ENCODE measurements around the gene RRP36. TPM values are rescaled to one million over a fixed set of nuclear protein-coding genes. Genes with fewer than 3 reads are reported as not detected.

RRP36 gene
- total RNA-seq, 1 donor from 2014 or later: 78.4 TPM

DNA sequence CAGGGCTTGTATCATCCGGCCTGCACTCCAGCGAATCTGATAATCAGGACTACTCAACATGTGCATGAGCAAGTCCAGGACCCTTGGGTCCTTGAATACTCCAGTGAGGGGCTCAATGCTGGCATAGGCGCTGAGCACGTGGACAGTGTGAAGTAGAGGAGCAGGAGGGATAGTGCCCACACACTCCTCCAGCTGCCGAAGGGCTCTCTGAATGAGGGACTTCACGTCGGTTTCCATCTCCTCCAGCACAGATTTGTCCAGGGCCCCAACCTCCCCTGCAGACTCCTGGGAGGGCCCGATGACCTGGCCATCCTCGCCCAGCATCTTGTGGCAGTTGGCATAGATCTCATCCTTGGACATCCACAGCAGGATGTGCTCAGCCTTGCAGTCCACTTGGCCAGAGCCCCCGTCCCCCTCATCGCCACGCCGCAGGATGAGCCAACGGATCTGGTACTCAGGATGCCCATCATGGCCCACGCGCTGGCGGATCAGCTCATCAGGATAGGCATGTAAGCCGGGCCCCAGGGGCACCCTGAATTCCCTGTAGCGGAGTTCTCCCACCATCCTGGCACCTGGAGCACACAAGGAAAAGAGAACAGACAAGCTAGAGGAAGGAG lies 30.9 kb downstream of the RRP36 start:
- DNase-seq (ENCODE audit: low spot score): no peak
- Mint-ChIP-seq H3K4me3 (ENCODE audit: low read depth) (peak overlapping the region; percentile 100), H3K27me3 (ENCODE audit: low read depth) (no peaks in the 10 kb centered on the region), H3K9me3 (no peaks in the 10 kb centered on the region), H3K36me3 (ENCODE audit: low read depth) (peaks cover 60% of the 10 kb centered on the region), H3K4me1 (ENCODE audit: low read depth) (peaks cover 33% of the 10 kb centered on the region), H3K27ac (peak overlapping the region; percentile 98)
- intact Hi-C loops (cut with micrococcal nuclease): loop anchor here (10.0 kb wide), 2 partner anchors 128 to 1488 kb away; partner anchors contain the start of gene CNPY3

DNA sequence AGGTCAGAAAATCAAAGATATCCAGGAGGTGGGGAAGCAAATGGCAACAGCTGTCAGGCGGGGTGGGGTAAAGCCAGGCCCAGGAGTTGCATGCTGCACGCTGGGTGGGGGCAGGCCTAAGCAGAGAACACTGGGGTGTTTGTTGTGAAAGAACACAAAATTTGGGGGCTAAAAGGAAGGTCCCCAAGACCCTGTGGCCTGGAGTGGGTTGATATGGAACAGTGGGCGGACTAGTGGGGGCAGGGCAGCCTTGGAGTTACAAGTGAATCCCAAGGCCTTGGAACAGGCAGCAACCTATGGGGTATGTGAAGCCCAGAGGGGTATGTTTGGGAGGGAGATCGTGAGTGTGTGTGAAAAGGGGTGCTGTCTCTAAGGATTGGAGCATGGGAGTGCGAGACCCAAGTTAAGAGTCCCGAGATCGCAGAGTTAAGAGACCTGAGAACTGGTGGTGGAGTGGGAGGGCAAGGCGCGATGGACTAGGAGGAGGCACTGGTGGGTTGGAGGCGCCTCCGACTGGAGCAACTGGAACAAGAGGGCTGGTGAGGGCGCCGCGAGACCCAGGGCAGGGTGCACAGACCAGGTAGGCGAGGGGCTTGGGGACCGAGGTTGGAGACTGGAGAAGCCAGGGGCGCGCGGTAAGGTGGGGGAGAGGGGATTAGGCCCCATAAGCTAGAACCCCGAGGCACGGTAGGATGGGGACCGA lies 31.6 kb downstream of the RRP36 start:
- Mint-ChIP-seq H3K4me1 (ENCODE audit: low read depth) (peaks cover 35% of the 10 kb centered on the region), H3K36me3 (ENCODE audit: low read depth) (peaks cover 62% of the 10 kb centered on the region), H3K27ac (peak overlapping the region; percentile 98), H3K9me3 (no peaks in the 10 kb centered on the region), H3K4me3 (ENCODE audit: low read depth) (peak overlapping the region; percentile 100), H3K27me3 (ENCODE audit: low read depth) (no peaks in the 10 kb centered on the region)
- intact Hi-C loops (cut with micrococcal nuclease): loop anchor here (10.0 kb wide), 2 partner anchors 128 to 1488 kb away; partner anchors contain the start of gene CNPY3
- DNase-seq (ENCODE audit: low spot score): no peak

DNA sequence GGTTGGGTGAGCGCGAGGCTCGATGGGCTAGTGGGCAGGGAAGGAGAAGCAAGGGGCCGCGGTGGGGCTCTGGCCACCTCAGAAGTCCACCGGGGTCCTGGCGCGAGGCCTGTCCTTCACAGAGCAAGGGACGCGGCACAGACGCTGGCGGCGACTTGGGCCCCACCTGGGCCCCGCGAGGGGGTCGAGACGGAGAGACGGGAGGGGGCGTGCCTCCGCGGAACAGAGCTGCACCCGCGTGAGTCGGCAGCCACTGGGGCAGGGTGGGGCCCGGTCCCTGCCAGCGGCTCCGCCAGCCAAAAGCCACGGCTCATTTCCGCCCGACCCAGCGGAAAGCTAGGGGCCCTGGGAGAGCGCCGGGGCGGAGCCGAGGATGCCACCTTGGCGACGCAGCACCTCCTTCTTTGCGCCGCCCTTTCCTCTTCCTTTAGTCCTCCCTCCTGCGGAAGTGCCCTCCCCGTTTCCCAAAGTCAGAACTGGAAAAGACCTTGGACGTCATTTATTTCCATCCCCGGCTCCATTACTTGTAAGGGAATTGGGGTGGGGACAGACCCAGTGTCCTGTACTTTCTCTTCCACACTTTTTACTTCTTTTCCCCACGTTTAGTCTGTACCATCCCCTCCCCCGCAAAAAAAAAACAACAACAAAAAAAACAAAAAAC lies 32.3 kb downstream of the RRP36 start, which contains the start of gene CUL7:
Gene CUL7 (minus strand): TSS at position 307 of the 661 bp plus-strand sequence. CDS start 1,063 bp downstream, outside the sequence.
- peak; percentile 89 for DNase-seq (ENCODE audit: low spot score)
- no peaks in the 10 kb centered on the region for H3K27me3 Mint-ChIP-seq (ENCODE audit: low read depth)
- H3K4me3 Mint-ChIP-seq (ENCODE audit: low read depth): peak within 1 kb of the TSS; percentile 100
- no peaks in the 10 kb centered on the region for H3K9me3 Mint-ChIP-seq
- H3K4me1 Mint-ChIP-seq (ENCODE audit: low read depth): peaks cover 42% of the 10 kb centered on the region
- intact Hi-C loops (cut with micrococcal nuclease): loop anchor here (10.0 kb wide), 2 partner anchors 129 to 1489 kb away; partner anchors contain the start of gene CNPY3
- peaks cover 69% of the 10 kb centered on the region for H3K36me3 Mint-ChIP-seq (ENCODE audit: low read depth)
- peak within 1 kb of the TSS; percentile 98 for H3K27ac Mint-ChIP-seq

DNA sequence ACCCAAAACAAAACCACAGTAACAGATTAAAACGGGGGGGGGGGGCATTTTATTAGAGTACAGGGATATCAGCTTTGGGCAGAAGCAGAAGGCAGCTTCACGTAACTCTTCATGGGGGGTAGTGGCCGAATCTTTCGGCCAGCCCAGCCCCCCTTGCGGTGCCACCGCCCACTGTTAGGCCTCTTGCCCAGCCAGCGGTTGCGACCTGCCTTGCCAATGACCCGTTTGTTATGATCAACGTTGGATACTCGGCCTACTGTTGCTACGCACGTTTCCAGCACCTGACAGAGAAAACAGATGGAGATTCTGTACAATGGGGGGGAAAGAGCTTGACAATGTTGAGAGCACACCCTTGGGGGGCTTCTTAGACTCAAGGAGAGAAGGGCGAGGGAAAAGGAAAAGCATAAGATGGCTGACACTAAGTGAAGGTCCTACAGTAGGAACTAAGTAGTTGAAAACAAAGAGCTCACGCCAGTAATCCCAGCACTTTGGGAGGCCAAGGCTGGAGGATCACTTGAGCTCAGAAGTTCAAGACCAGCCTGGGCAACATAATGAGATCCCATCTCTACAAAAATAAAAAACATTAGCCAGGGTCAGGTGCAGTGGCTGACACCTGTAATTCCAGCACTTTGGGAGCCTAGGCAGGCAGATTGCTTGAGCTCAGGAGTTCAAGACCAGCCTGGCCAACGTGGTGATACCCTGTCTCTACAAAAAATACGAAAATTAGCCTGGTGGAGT lies 33.0 kb downstream of the RRP36 start:
- no peaks in the 10 kb centered on the region for H3K27me3 Mint-ChIP-seq (ENCODE audit: low read depth)
- intact Hi-C loops (cut with micrococcal nuclease): loop anchor here (10.0 kb wide), 2 partner anchors 130 to 1490 kb away; partner anchors contain the start of gene CNPY3
- H3K4me1 Mint-ChIP-seq (ENCODE audit: low read depth): peaks cover 44% of the 10 kb centered on the region
- DNase-seq (ENCODE audit: low spot score): no peak
- H3K27ac Mint-ChIP-seq: peak overlapping the region; percentile 90
- peak overlapping the region; percentile 100 for H3K4me3 Mint-ChIP-seq (ENCODE audit: low read depth)
- H3K9me3 Mint-ChIP-seq: no peaks in the 10 kb centered on the region
- peaks cover 66% of the 10 kb centered on the region for H3K36me3 Mint-ChIP-seq (ENCODE audit: low read depth)

DNA sequence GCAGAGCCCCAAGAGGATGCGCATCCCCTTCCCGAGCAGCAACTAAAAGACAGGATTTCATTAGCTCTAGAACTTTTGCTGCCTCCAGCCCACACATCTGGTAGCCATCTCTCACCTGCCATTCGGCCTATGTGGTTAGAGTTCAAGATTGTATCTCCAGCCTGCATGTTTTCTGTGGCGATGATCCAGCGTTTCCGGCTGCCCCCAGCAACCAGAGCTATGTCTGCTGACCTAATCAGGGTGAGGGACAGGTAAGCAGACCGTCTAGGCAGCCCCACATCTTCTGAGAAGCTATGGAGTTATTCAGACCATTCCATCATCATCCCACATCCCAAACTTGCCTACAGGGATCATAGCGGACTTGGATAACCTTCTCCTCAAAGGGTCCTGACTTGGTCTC lies 34.5 kb downstream of the RRP36 start:
- Mint-ChIP-seq H3K4me1 (ENCODE audit: low read depth) (peaks cover 52% of the 10 kb centered on the region), H3K9me3 (no peaks in the 10 kb centered on the region), H3K27ac (no peak overlapping the region), H3K36me3 (ENCODE audit: low read depth) (peaks cover 50% of the 10 kb centered on the region), H3K4me3 (ENCODE audit: low read depth) (no peak overlapping the region), H3K27me3 (ENCODE audit: low read depth) (no peaks in the 10 kb centered on the region)
- no peak for DNase-seq (ENCODE audit: low spot score)
- intact Hi-C loops (cut with micrococcal nuclease): loop anchor here (10.0 kb wide), 2 partner anchors 131 to 1491 kb away; partner anchors contain the start of gene CNPY3

DNA sequence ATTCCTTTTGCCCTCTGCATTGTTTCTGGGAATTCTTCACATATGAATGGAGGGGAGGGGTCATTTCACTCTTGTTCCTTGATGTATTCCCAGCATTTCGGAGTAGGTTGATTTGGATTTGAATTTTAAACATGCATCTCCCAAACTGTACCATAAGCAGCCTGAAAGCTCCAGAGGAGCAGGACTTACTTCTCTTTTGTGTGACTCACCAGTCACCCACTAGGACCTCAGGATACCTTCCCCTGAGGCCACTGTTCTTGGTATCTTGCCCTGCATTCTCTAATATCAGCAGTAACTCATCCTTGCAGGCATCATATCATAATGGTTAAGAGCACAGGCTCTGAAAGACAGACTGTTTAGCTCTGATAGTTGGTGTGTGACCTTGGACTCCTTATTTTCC lies 37.1 kb downstream of the RRP36 start:
- peaks cover 34% of the 10 kb centered on the region for H3K4me1 Mint-ChIP-seq (ENCODE audit: low read depth)
- peak overlapping the region; percentile 98 for H3K27ac Mint-ChIP-seq
- H3K36me3 Mint-ChIP-seq (ENCODE audit: low read depth): peaks cover 32% of the 10 kb centered on the region
- peak overlapping the region; percentile 93 for H3K4me3 Mint-ChIP-seq (ENCODE audit: low read depth)
- H3K27me3 Mint-ChIP-seq (ENCODE audit: low read depth): no peaks in the 10 kb centered on the region
- H3K9me3 Mint-ChIP-seq: no peaks in the 10 kb centered on the region
- intact Hi-C loops (cut with micrococcal nuclease): loop anchor here (2.0 to 10.0 kb wide), 3 partner anchors 112 to 1494 kb away; partner anchors contain the start of genes CNPY3 and SRF
- no peak for DNase-seq (ENCODE audit: low spot score)

DNA sequence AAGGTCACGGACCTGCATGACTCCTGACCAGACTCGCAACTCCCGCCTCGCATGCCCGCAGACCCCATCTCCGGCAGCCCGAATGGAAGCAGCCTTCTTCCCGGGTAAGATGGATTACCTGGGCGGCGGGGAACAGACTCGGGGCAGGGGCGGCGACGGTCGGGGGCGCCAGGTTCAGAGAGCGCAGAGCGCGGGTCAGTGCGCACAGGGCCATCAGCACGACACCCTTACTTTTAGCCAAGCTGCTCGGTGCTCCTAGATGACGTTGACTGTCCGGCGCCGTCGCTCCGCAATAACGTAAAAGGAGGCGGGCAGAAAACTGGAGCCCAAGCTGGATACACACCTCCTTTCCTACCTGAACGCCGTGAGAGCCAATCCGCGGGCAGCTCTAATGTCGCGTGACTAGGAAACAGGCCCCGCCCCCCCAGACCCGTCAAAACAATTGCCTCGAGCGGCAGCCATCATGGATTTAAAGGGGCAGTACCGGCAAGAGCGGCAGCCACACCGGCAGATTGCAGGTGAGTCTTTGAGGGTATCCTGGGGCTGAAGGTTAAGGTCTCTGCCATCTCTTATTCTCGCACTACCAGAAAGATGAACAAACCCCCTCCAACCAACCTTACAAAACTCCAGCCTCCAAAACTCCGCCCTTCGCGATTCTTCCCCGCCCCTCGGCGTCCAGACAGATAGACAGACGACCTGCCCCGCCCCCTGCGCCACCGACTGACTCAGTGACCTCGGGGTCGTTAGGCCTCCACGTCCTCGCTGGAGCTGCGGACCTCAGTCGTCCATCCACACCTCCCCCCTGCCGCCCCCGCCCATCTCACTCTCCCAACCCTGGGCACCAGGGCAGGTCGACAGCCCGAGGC lies 38.0 kb downstream of the RRP36 start, which contains the start of the genes KLC4 and MRPL2:
Gene KLC4 (plus strand): TSS at position 464 of the 866 bp plus-strand sequence. CDS start 1,705 bp downstream, outside the sequence.
Gene MRPL2 (minus strand): TSS at position 267 of the 866 bp plus-strand sequence. CDS start 53 bp downstream, at position 214.
- peak within 1 kb of the TSS; percentile 93 for H3K4me3 Mint-ChIP-seq (ENCODE audit: low read depth)
- DNase-seq (ENCODE audit: low spot score): peak; percentile 96
- H3K36me3 Mint-ChIP-seq (ENCODE audit: low read depth): peaks cover 26% of the 10 kb centered on the region
- H3K9me3 Mint-ChIP-seq: no peaks in the 10 kb centered on the region
- H3K27ac Mint-ChIP-seq: peak within 1 kb of the TSS; percentile 98
- peaks cover 28% of the 10 kb centered on the region for H3K4me1 Mint-ChIP-seq (ENCODE audit: low read depth)
- H3K27me3 Mint-ChIP-seq (ENCODE audit: low read depth): no peaks in the 10 kb centered on the region
- intact Hi-C loops (cut with micrococcal nuclease): loop anchor here (1.0 to 10.0 kb wide), 5 partner anchors 45 to 1495 kb away; partner anchors contain the start of genes CNPY3, KLHDC3, PEX6 and SRF

DNA sequence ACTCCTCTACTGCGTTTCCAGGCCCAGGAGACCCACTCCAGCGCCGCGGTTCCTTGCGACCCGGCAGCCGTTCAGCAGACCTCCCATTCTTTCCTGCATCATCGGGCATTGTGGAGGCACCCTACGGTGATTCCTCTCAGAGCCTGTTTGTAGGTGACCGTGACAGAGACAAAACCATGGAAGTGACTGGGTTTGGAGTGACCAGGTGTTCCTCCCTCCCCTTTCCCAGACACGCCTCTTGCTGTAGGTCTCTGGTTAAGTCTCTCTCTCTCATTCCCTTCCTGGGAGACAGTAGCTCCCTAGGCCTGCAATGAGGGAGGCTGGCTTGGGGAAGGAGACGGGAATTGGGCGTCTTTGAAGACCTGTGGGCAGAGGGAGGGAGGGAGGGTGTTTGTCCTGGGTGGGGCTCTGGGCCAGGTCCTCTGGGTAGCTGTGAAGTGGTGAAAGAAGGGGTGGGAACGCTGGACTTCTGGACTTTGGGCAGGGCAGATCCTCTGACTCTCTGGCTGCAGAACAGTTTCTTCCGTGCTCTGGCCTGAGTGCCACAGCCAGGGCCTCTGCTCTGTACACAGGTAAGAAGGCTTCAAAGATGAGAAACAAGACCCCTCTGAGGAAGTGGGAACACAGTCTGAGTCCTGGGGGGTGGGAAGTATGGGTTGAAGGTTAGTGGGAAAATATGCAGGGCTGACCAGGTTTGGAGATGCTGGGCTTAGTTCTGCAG lies 38.8 kb downstream of the RRP36 start:
- H3K36me3 Mint-ChIP-seq (ENCODE audit: low read depth): peaks cover 25% of the 10 kb centered on the region
- H3K27ac Mint-ChIP-seq: peak overlapping the region; percentile 98
- H3K27me3 Mint-ChIP-seq (ENCODE audit: low read depth): no peaks in the 10 kb centered on the region
- H3K4me1 Mint-ChIP-seq (ENCODE audit: low read depth): peaks cover 28% of the 10 kb centered on the region
- peak overlapping the region; percentile 93 for H3K4me3 Mint-ChIP-seq (ENCODE audit: low read depth)
- no peak for DNase-seq (ENCODE audit: low spot score)
- no peaks in the 10 kb centered on the region for H3K9me3 Mint-ChIP-seq
- intact Hi-C loops (cut with micrococcal nuclease): no loop called here

DNA sequence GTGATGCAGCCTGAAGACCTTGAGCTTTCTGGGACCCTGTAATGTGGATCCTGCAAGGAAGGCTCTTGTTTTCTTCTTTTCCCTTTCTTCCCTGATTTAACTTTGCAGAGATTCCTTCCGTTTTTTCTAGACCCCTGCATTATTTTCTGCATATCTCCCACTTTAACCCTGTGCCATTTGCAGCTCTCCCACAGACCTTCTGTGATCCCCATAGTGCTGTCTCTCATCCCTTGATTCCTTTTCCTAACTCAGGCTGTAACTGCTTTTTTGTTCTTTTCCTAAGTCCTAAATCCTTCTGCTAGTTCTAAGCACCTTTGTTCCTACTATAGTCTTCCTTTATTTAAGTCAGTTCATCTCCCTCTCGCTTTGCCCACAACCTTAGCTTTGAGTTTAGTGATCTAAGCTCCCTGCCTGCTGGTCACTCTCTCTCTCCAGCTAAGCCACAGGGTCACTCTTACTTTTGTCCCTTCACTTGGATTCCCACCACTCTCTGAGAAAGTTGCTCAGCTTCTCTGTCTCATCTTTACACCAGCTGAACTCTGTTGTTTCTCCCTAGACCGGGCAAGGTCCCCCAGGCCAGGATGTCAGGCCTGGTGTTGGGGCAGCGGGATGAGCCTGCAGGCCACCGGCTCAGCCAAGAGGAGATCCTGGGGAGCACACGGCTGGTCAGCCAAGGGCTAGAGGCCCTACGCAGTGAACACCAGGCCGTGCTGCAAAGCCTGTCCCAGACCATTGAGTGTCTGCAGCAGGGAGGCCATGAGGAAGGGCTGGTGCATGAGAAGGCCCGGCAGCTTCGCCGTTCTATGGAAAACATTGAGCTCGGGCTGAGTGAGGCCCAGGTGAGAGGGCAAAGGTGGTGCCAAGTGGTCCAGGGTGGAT lies 39.6 kb downstream of the RRP36 start:
- Mint-ChIP-seq H3K4me3 (ENCODE audit: low read depth) (peak overlapping the region; percentile 93), H3K36me3 (ENCODE audit: low read depth) (peaks cover 17% of the 10 kb centered on the region), H3K27me3 (ENCODE audit: low read depth) (no peaks in the 10 kb centered on the region), H3K9me3 (no peaks in the 10 kb centered on the region), H3K27ac (peak overlapping the region; percentile 56), H3K4me1 (ENCODE audit: low read depth) (peaks cover 28% of the 10 kb centered on the region)
- intact Hi-C loops (cut with micrococcal nuclease): no loop called here
- no peak for DNase-seq (ENCODE audit: low spot score)

DNA sequence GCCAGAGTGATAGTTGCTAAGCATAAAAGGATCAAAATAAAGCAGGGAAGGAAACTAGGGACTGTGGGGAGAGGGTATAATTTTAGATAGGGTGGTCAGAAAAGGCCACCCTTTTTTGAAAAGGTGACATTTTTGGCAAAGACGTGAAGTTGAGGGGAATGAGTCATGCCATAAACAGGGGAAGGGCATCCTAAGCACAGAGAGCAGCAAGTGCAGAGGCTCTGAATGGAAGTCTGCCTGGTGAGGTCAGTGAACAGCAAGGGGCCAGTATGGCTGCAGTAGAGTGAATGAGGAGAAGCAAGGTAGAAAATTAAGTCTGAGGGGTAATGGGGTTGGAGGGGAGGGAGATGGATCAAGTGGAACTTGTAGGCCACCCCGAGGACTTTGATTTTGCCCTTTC lies 40.4 kb downstream of the RRP36 start:
- intact Hi-C loops (cut with micrococcal nuclease): no loop called here
- Mint-ChIP-seq H3K4me3 (ENCODE audit: low read depth) (no peak overlapping the region), H3K27me3 (ENCODE audit: low read depth) (no peaks in the 10 kb centered on the region), H3K36me3 (ENCODE audit: low read depth) (peaks cover 13% of the 10 kb centered on the region), H3K4me1 (ENCODE audit: low read depth) (peaks cover 28% of the 10 kb centered on the region), H3K27ac (no peak overlapping the region), H3K9me3 (no peaks in the 10 kb centered on the region)
- DNase-seq (ENCODE audit: low spot score): no peak
